ENCODE data around the gene CPEB3. TPM values are rescaled to one million over a fixed set of nuclear protein-coding genes. Genes with fewer than 3 reads are reported as not detected.

CPEB3 gene
- total RNA-seq, 1 donor from 2014 or later = 3.0 TPM

DNA sequence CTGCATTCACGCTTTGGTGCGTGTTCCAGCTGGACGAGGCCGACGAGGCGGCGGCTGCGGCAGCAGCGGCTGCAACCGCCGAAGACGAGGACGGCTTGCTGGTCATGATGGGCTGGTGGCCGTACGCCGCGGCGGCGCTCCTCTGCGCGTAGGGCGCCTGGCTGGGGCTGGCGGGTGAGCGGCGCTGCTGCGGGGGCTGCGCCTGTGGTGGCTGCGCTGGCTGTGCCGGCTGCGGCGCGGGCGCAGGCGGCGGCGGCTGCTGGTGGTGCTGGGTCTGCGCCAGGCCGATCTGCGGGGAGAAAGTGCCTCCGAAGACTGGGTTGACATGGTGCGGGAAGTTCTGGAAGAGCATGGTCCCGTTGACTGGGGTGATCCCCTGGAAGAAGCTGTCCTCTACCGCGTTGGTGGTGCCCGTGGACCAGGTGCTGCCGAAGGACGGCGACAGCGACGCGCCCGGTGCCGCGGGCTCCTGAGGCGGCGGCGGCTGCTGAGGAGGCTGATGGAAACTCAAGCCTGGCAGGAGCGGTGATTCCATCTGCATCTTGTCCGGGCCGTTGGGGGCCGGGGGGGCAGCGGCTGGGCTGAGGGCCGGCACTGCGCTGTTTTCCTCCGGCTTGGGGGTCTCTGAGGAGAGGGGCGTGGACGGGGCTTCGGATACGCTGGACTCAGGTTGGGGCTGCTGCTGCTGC, 51.1 kb downstream of the CPEB3 start:
- Mint-ChIP-seq H3K27ac (peak overlapping the region; percentile 83), H3K36me3 (peaks cover 5% of the 10 kb centered on the region), H3K9me3 (no peaks in the 10 kb centered on the region), H3K27me3 (ENCODE audit: low read depth) (peaks cover 25% of the 10 kb centered on the region), H3K4me1 (peaks cover 31% of the 10 kb centered on the region), H3K4me3 (peak overlapping the region; percentile 77)
- TF ChIP-seq, protein P1, sequence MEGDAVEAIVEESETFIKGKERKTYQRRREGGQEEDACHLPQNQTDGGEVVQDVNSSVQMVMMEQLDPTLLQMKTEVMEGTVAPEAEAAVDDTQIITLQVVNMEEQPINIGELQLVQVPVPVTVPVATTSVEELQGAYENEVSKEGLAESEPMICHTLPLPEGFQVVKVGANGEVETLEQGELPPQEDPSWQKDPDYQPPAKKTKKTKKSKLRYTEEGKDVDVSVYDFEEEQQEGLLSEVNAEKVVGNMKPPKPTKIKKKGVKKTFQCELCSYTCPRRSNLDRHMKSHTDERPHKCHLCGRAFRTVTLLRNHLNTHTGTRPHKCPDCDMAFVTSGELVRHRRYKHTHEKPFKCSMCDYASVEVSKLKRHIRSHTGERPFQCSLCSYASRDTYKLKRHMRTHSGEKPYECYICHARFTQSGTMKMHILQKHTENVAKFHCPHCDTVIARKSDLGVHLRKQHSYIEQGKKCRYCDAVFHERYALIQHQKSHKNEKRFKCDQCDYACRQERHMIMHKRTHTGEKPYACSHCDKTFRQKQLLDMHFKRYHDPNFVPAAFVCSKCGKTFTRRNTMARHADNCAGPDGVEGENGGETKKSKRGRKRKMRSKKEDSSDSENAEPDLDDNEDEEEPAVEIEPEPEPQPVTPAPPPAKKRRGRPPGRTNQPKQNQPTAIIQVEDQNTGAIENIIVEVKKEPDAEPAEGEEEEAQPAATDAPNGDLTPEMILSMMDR (IDR thresholded peaks at IDR 0.05; ENCODE audit: unreplicated experiment) = no peak
- peak; percentile 41 to 68 for DNase-seq (ENCODE audit: low spot score in 2 of 2, unreplicated experiment in 2 of 2)

DNA sequence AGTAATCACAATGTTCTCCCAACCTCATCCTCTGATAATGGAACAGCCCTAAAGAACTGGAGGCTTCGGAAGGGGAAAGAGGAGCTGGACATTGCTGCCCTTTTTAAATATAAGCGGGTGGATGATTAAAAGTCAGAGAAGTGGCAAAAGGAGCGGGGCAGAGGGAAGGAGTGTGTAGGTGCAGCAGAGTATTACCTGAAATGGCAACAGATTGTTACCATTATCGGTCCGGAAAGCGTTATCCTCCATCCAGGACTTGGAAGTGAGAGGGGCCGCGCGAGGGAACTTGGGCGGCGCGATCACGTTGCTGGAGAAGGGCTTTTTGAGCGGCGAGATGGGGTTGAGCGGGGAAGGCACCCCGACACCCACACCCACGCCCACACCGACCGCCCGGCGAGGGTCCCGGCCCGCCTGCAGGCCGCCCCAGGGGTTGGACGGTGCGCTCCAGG, 51.7 kb downstream of the CPEB3 start:
- Mint-ChIP-seq H3K27me3 (ENCODE audit: low read depth) (peaks cover 25% of the 10 kb centered on the region), H3K36me3 (peaks cover 5% of the 10 kb centered on the region), H3K4me3 (peak overlapping the region; percentile 77), H3K9me3 (no peaks in the 10 kb centered on the region), H3K4me1 (peaks cover 31% of the 10 kb centered on the region), H3K27ac (no peak overlapping the region)
- TF ChIP-seq, protein P1 (IDR thresholded peaks at IDR 0.05; ENCODE audit: unreplicated experiment) = no peak
- no peak for DNase-seq (ENCODE audit: low spot score in 2 of 2, unreplicated experiment in 2 of 2)

DNA sequence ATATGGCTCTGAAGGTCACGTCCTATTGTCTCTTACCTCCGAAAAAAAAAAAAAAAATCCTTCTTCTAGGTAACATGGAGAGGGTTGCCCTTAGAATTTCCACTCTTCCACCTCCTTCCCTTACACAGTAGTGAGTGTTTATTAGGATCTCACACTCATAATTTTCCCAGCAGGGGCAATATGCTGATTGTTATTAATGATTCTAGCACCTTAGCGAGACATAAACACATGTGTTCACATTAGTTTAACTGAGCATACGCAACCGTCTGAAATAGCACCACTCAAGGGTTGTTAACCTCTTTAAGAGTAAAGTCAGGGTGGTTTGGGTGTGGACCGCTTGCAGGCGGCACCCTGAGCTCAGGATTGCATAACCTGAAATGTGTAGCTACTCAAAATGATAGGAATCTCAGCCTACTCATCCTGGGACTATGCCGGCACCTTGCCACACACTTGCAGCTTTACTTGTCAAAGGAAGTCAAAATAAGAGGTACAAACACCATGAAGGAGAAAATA, 52.2 kb downstream of the CPEB3 start:
- Mint-ChIP-seq H3K27ac (no peak overlapping the region), H3K36me3 (peaks cover 5% of the 10 kb centered on the region), H3K4me3 (peak overlapping the region; percentile 77), H3K9me3 (no peaks in the 10 kb centered on the region), H3K27me3 (ENCODE audit: low read depth) (peaks cover 25% of the 10 kb centered on the region), H3K4me1 (peaks cover 31% of the 10 kb centered on the region)
- TF ChIP-seq, protein P1 (IDR thresholded peaks at IDR 0.05; ENCODE audit: unreplicated experiment) = no peak
- no peak for DNase-seq (ENCODE audit: low spot score in 2 of 2, unreplicated experiment in 2 of 2)

DNA sequence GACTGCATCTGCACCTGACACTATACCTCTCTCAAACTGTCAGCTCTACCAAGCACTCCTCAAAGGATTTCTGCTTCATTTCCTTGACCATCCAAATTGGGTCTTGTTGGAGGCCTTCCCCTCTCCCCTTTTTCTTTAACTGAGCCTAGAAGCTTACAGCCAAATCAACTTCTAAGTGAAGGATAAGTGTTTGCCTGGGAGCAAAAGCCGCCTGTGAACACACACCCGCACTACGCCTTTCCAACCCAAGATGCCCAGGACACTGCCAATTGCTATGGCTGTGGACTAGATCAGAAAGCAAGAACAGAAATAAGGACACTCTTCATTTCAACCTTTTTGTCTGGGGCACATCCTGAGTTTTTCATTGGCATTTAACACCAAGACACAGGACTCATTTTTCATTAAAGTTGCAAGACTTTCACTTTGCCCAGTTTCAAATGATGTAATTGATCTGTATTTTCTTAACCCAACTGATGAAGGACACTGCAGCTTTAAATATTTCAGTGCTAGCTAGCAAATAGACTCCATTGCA, 52.8 kb downstream of the CPEB3 start:
- TF ChIP-seq, protein P1 (IDR thresholded peaks at IDR 0.05; ENCODE audit: unreplicated experiment) = no peak
- H3K9me3 Mint-ChIP-seq = no peaks in the 10 kb centered on the region
- no peak overlapping the region for H3K4me3 Mint-ChIP-seq
- no peak overlapping the region for H3K27ac Mint-ChIP-seq
- peaks cover 5% of the 10 kb centered on the region for H3K36me3 Mint-ChIP-seq
- peaks cover 27% of the 10 kb centered on the region for H3K4me1 Mint-ChIP-seq
- no peak for DNase-seq (ENCODE audit: low spot score in 2 of 2, unreplicated experiment in 2 of 2)
- peaks cover 25% of the 10 kb centered on the region for H3K27me3 Mint-ChIP-seq (ENCODE audit: low read depth)

DNA sequence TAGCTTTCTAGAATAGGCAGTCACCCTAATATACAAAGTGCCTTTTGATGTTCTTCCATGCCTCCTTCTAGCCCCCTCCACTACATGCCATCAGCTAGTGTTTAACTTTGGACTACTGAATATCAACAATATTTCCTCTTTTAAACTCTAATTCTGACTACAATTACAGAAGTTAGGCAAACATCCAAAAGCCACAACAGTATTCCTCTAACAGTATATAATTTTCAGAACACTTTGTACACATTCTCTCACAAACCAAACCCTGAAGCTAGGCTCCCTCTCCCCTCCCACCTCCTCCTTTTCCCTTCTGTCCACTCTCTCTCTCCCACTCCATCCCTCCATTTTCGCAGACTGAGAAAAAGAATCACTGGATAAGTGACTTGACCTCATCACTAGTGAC, 59.7 kb downstream of the CPEB3 start:
- Mint-ChIP-seq H3K9me3 (no peaks in the 10 kb centered on the region), H3K4me1 (no peaks in the 10 kb centered on the region), H3K27me3 (ENCODE audit: low read depth) (no peaks in the 10 kb centered on the region), H3K27ac (no peak overlapping the region), H3K36me3 (no peaks in the 10 kb centered on the region), H3K4me3 (no peak overlapping the region)
- TF ChIP-seq, protein P1 (IDR thresholded peaks at IDR 0.05; ENCODE audit: unreplicated experiment) = no peak
- DNase-seq (ENCODE audit: low spot score in 2 of 2, unreplicated experiment in 2 of 2) = no peak

Data from mesothelial cell of epicardium (in vitro differentiated cells).